PC-3 (cell line): ENCODE results near the gene COL27A1. TPM values are rescaled to one million over a fixed set of nuclear protein-coding genes. Genes with fewer than 3 reads are reported as not detected.
A peak's percentile ranks its signal among the peaks of the same experiment; 100 is the strongest.

ENCODE experiments used
- ATAC-seq: fragments of 200-7000 bp; cut with Tn5 transposase; 2 replicates; pipeline ENCODE4 v1.9.1; 2020; ENCODE audit warnings: mild to moderate bottlenecking, moderate library complexity
- BruUV-seq: library from RNA; stranded (reverse); fragments of 400-500 nt; replicated peaks from 2 replicates; lab custom pipeline; 2021; lab: Mats Ljungman, UMichigan
- CTCF ChIA-PET: fragments of 300-600 bp; sonication (Branson Sonifier 250); formaldehyde crosslinking; loops from one replicate; lab custom pipeline; 2022; ENCODE audit warnings: antibody characterized with exemption; lab: Charles Lee
- POLR2A ChIA-PET: fragments of 300-600 bp; sonication (Branson Sonifier 250); formaldehyde crosslinking; loops from one replicate; lab custom pipeline; 2022; ENCODE audit warnings: antibody characterized with exemption; ENCODE audit not compliant: unreplicated experiment; lab: Charles Lee
- DNase-seq: peaks from one replicate; pipeline ENCODE4 v3.0.0-alpha.2; 2015
- H2AFZ ChIP-seq: fragments of 300-600 bp; sonication (generic); 2 replicates; pipeline ENCODE4 v1.6.0; 2016; ENCODE audit warnings: antibody characterized with exemption, low read length
- H3F3A ChIP-seq: fragments of 300-600 bp; sonication (generic); one replicate; pipeline ENCODE4 v1.6.0; 2017; ENCODE audit warnings: antibody characterized with exemption, low read length, control low read depth, mild to moderate bottlenecking; ENCODE audit not compliant: unreplicated experiment
- H3K27ac ChIP-seq: fragments of 300-600 bp; sonication (generic); 2 replicates; pipeline ENCODE4 v1.5.1; 2016; ENCODE audit warnings: mild to moderate bottlenecking, low read length
- H3K27me3 ChIP-seq: fragments of 300-600 bp; sonication (generic); 2 replicates; pipeline ENCODE4 v1.6.1; 2016; ENCODE audit warnings: low read length, mixed read lengths
- H3K36me3 ChIP-seq: fragments of 300-600 bp; sonication (generic); 2 replicates; pipeline ENCODE4 v1.6.1; 2016; ENCODE audit warnings: low read depth, mixed run types, low read length, mixed read lengths
- H3K4me1 ChIP-seq: fragments of 300-600 bp; sonication (generic); 2 replicates; pipeline ENCODE4 v1.5.1; 2016; ENCODE audit warnings: low read length; ENCODE audit not compliant: insufficient read depth
- H3K4me2 ChIP-seq: fragments of 300-600 bp; sonication (generic); 2 replicates; pipeline ENCODE4 v1.6.0; 2016; ENCODE audit warnings: low read length
- H3K4me3 ChIP-seq: fragments of 300-600 bp; sonication (generic); 2 replicates; pipeline ENCODE4 v1.5.1; 2016; ENCODE audit warnings: mild to moderate bottlenecking, low read length, mixed read lengths
- H3K79me2 ChIP-seq: fragments of 300-600 bp; sonication (generic); 2 replicates; pipeline ENCODE4 v1.6.1; 2017; ENCODE audit warnings: low read length, mixed read lengths
- H3K9ac ChIP-seq: fragments of 300-600 bp; sonication (generic); 2 replicates; pipeline ENCODE4 v1.6.0; 2016; ENCODE audit warnings: mild to moderate bottlenecking, low read length
- H3K9me2 ChIP-seq: fragments of 300-600 bp; sonication (generic); replicated peaks from 2 replicates; pipeline ENCODE4 v1.6.1; 2016; ENCODE audit warnings: mixed run types, low read length, mixed read lengths
- H3K9me3 ChIP-seq: fragments of 300-600 bp; sonication (generic); 2 replicates; pipeline ENCODE4 v1.6.1; 2016; ENCODE audit warnings: low read length, mixed read lengths
- H4K20me1 ChIP-seq: fragments of 300-600 bp; sonication (generic); 2 replicates; pipeline ENCODE4 v1.6.1; 2016; ENCODE audit warnings: low read length, mixed read lengths
- EZH2 ChIP-seq: fragments of 300-600 bp; sonication (generic); IDR thresholded peaks from one replicate; pipeline ENCODE4 v1.6.1; 2017; ENCODE audit warnings: antibody characterized with exemption, mild to moderate bottlenecking, low read length; ENCODE audit not compliant: unreplicated experiment
- EZH2phosphoT487 ChIP-seq: fragments of 300-600 bp; sonication (generic); IDR thresholded peaks from 2 replicates; pipeline ENCODE4 v1.6.1; 2018; ENCODE audit warnings: mild to moderate bottlenecking, antibody characterized with exemption, low read length, borderline replicate concordance
- intact Hi-C: fragments of 100-400 bp; cut with micrococcal nuclease; formaldehyde crosslinking; loops from 2 replicates; pipeline ENCODE4 v1.9.0; 2023
- total RNA-seq: library from RNA; depleted of rRNA; stranded (reverse); fragments of >200 nt; gene quantifications from 2 replicates; pipeline ENCODE4 v1.2.3, GENCODE V29; 2014
- TF ChIP-seq, protein P1 (sequence below): fragments of 300-600 bp; sonication (generic); conservative IDR thresholded peaks from 2 replicates; pipeline ENCODE4 v1.5.1; 2017; ENCODE audit warnings: antibody characterized with exemption, low read depth, mild to moderate bottlenecking, low read length

COL27A1 gene
- total RNA-seq, 1 experiment from 2014 or later: 4.3 TPM

DNA sequence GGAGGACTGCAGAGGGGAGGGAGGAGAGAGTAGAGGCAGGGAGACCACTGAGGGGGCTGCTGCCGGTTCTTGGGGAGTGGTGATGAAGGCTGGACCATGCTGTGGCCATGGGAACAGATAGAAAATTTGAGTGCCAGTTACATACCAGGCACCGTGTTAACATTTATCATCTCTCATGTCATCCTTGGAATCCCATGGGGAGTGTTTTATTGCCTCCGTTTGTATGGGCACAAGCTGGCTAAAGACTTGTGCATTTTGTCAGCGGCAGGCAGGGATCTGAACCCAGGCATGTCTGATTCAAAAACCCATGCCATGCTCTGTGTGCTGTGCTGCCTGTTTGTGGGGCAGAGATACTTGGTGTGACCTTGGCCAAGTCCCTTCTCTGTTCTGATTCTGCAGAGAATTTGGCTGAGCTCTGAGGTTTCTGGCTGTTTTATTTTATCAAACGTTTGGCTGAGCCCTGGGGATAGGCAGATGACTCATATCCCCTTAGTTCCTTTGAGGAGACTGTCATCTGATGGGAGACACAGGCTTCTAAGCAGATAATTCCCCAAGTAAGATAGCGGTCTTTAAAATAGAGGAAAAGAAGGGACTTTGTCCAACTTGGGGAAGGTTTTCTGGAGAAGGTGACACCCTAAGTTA, 22.2 kb downstream of the COL27A1 start:
- H3K27ac ChIP-seq: peak overlapping the region; percentile 7; the same call in 1 of the 2 replicates
- CTCF ChIA-PET: no interaction called here

DNA sequence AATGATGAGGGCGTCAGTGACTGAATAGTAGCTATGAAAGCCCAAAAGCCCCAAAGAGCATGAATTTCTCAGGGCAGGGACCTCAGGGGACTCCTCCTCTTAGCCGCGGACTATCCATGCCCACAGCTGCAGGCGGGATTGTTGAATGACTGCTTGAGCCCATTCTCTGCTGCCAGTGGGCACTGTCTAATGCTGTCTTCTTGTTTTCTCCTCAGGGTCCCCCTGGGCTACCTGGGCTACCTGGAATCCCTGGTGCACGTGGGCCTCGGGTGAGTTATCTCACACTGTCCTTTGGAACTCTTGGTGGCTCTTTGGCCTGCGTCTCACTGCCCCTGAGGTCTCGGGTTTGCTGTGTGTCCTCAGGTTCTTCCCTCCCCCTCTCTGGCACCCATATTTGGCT, 22.7 kb downstream of the COL27A1 start:
- H3K9me2 ChIP-seq: no peaks in the 10 kb centered on the region
- no peaks in the 10 kb centered on the region for H3F3A ChIP-seq
- ChIA-PET POLR2A (no interaction called here), CTCF (no interaction called here)
- DNase-seq: no peak
- H3K9ac ChIP-seq: no peak overlapping the region
- H4K20me1 ChIP-seq: no peaks in the 10 kb centered on the region
- H3K27ac ChIP-seq: peak overlapping the region; percentile 7; the same call in 1 of the 2 replicates
- no peaks in the 10 kb centered on the region for H3K36me3 ChIP-seq
- ATAC-seq: peak; percentile 25
- no peak overlapping the region for H2AFZ ChIP-seq
- no peaks in the 10 kb centered on the region for H3K27me3 ChIP-seq
- H3K4me1 ChIP-seq: peaks cover 12% of the 10 kb centered on the region
- H3K4me3 ChIP-seq: no peak overlapping the region
- no peak for TF ChIP-seq EZH2
- TF ChIP-seq, protein P1, sequence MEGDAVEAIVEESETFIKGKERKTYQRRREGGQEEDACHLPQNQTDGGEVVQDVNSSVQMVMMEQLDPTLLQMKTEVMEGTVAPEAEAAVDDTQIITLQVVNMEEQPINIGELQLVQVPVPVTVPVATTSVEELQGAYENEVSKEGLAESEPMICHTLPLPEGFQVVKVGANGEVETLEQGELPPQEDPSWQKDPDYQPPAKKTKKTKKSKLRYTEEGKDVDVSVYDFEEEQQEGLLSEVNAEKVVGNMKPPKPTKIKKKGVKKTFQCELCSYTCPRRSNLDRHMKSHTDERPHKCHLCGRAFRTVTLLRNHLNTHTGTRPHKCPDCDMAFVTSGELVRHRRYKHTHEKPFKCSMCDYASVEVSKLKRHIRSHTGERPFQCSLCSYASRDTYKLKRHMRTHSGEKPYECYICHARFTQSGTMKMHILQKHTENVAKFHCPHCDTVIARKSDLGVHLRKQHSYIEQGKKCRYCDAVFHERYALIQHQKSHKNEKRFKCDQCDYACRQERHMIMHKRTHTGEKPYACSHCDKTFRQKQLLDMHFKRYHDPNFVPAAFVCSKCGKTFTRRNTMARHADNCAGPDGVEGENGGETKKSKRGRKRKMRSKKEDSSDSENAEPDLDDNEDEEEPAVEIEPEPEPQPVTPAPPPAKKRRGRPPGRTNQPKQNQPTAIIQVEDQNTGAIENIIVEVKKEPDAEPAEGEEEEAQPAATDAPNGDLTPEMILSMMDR: no peak
- no peak for TF ChIP-seq EZH2phosphoT487
- no peaks in the 10 kb centered on the region for H3K79me2 ChIP-seq
- H3K9me3 ChIP-seq: no peaks in the 10 kb centered on the region
- H3K4me2 ChIP-seq: peak overlapping the region; percentile 26
- intact Hi-C loops: no loop called here
- BruUV-seq: no TSS peak

More for the DNA sequence above, 22.2 kb downstream of the COL27A1 start:
- Histone ChIP-seq H3F3A (no peaks in the 10 kb centered on the region), H3K9ac (no peak overlapping the region), H3K4me1 (peaks cover 12% of the 10 kb centered on the region), H4K20me1 (no peaks in the 10 kb centered on the region), H3K36me3 (no peaks in the 10 kb centered on the region), H3K4me3 (no peak overlapping the region), H3K9me3 (no peaks in the 10 kb centered on the region), H3K79me2 (no peaks in the 10 kb centered on the region), H3K4me2 (peak overlapping the region; percentile 26), H2AFZ (no peak overlapping the region), H3K27me3 (no peaks in the 10 kb centered on the region), H3K9me2 (no peaks in the 10 kb centered on the region)
- no peak for TF ChIP-seq EZH2
- TF ChIP-seq, protein P1: no peak
- TF ChIP-seq EZH2phosphoT487: no peak
- no TSS peak for BruUV-seq
- intact Hi-C loops: loop anchor here (1.0 kb wide), 1 partner anchor 47 kb away; no protein-coding TSS in a partner anchor
- POLR2A ChIA-PET: no interaction called here
- ATAC-seq (peak; percentile 90), DNase-seq (peak; percentile 60)

DNA sequence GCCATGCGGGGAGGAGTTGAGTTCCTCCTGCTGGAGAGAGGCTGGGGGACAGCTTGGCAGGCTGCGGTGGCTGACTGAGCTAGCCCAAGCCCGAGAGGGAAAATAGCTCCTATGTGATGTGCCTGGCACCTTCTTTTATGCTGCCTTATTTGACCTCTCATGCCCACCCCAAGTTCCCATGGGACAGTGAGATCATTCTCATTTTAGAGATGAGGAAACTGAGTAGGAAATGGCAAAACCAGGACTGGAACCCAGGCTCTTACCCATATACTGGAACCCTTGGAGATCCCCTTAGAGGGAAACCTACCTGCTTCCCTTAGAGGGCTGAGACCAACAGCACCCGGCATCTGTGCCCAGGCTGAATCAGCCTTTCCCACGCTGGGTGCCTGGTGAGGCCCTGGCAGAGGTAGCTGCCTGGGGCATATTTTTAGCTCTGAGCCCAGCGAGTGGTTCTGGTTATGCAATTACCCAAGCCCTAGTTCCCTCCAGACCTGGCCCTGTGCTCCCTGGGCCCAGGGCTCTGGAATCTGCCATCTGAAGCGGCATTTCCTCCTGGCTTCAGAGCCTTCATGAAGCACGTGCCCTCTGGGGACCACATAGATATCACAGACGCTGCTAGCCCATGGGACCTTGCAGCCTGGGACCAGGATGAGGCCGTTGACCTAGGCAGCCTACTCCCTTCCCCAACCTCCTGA, 23.6 kb downstream of the COL27A1 start:
- no peaks in the 10 kb centered on the region for H3K9me3 ChIP-seq
- no peak for ATAC-seq

More for the DNA sequence above, 23.6 kb downstream of the COL27A1 start:
- Histone ChIP-seq H3K4me3 (no peak overlapping the region), H3K4me1 (peaks cover 12% of the 10 kb centered on the region), H3K9me2 (no peaks in the 10 kb centered on the region), H3K36me3 (no peaks in the 10 kb centered on the region), H3K79me2 (no peaks in the 10 kb centered on the region), H3K4me2 (no peak overlapping the region), H2AFZ (no peak overlapping the region), H3K9ac (no peak overlapping the region), H4K20me1 (no peaks in the 10 kb centered on the region), H3K27me3 (no peaks in the 10 kb centered on the region), H3F3A (no peaks in the 10 kb centered on the region), H3K27ac (no peak overlapping the region)
- CTCF ChIA-PET: no interaction called here
- BruUV-seq: no TSS peak
- intact Hi-C loops: no loop called here
- TF ChIP-seq EZH2phosphoT487: no peak
- TF ChIP-seq, protein P1: no peak
- no peak for TF ChIP-seq EZH2
- POLR2A ChIA-PET: no interaction called here
- DNase-seq: no peak
